ENCODE measurements around the gene PRM1.

- TF ChIP-seq, protein P1, sequence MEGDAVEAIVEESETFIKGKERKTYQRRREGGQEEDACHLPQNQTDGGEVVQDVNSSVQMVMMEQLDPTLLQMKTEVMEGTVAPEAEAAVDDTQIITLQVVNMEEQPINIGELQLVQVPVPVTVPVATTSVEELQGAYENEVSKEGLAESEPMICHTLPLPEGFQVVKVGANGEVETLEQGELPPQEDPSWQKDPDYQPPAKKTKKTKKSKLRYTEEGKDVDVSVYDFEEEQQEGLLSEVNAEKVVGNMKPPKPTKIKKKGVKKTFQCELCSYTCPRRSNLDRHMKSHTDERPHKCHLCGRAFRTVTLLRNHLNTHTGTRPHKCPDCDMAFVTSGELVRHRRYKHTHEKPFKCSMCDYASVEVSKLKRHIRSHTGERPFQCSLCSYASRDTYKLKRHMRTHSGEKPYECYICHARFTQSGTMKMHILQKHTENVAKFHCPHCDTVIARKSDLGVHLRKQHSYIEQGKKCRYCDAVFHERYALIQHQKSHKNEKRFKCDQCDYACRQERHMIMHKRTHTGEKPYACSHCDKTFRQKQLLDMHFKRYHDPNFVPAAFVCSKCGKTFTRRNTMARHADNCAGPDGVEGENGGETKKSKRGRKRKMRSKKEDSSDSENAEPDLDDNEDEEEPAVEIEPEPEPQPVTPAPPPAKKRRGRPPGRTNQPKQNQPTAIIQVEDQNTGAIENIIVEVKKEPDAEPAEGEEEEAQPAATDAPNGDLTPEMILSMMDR (IDR thresholded peaks at IDR 0.05; ENCODE audit: low read depth, low read length): no peak
- TF ChIP-seq, protein P2, sequence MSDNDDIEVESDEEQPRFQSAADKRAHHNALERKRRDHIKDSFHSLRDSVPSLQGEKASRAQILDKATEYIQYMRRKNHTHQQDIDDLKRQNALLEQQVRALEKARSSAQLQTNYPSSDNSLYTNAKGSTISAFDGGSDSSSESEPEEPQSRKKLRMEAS (IDR thresholded peaks at IDR 0.05; ENCODE audit: low read depth, low read length): no peak
- TF ChIP-seq POLR2A (IDR thresholded peaks at IDR 0.05; ENCODE audit: extremely low read depth, insufficient read length) (no peak), MYC (IDR thresholded peaks at IDR 0.05; ENCODE audit: low read depth, low read length) (no peak)
These were observed 31.7 kb downstream of the PRM1 start for GRCh38 chr16:11249233-11250061.
